Liver (tissue), 9 donors: ENCODE measurements around the gene TUB. TPM values are rescaled to one million over a fixed set of nuclear protein-coding genes. Genes with fewer than 3 reads are reported as not detected.

Source experiments
- DNase-seq: peaks from one replicate; pipeline ENCODE4 v3.0.0-alpha.2; 2017; ENCODE audit warnings: low spot score
- H3K27ac ChIP-seq, 2 donors: one replicate each; pipeline ENCODE4 v1.7.0; 2013; ENCODE audit warnings: inconsistent platforms in 2 of 2, low read length in 2 of 2, control low read depth in 1 of 2, low read depth in 1 of 2, mild to moderate bottlenecking in 1 of 2
- H3K27me3 ChIP-seq, 4 donors: one replicate each; pipeline versions ENCODE4 v1.6.1 to v1.7.0; 2013; ENCODE audit warnings: low read length in 3 of 4, inconsistent platforms in 1 of 4, mild to moderate bottlenecking in 1 of 4, moderate library complexity in 1 of 4; ENCODE audit not compliant: control insufficient read depth in 4 of 4, insufficient read depth in 4 of 4
- H3K36me3 ChIP-seq, 4 donors: one replicate each; pipeline versions ENCODE4 v1.6.1 to v1.7.0; 2013; ENCODE audit warnings: low read length in 3 of 4, mild to moderate bottlenecking in 3 of 4, low read depth in 1 of 4, moderate library complexity in 1 of 4; ENCODE audit not compliant: control insufficient read depth in 4 of 4, insufficient read depth in 3 of 4
- H3K4me1 ChIP-seq, 4 donors: one replicate each; pipeline versions ENCODE4 v1.6.1 to v1.7.0; 2013; ENCODE audit warnings: low read length in 3 of 4, mild to moderate bottlenecking in 3 of 4, moderate library complexity in 1 of 4; ENCODE audit not compliant: control insufficient read depth in 4 of 4, insufficient read depth in 4 of 4
- H3K4me3 ChIP-seq, 3 donors: one replicate each; pipeline versions ENCODE4 v1.6.1 to v1.7.0; 2013; ENCODE audit warnings: low read length in 3 of 3, control low read depth in 1 of 3, low read depth in 1 of 3, mild to moderate bottlenecking in 1 of 3
- H3K9ac ChIP-seq, 2 donors: one replicate each; pipeline ENCODE4 v1.7.0; 2013; ENCODE audit warnings: low read length in 2 of 2, mild to moderate bottlenecking in 2 of 2, moderate library complexity in 2 of 2, control low read depth in 1 of 2, low read depth in 1 of 2
- H3K9me3 ChIP-seq, 4 donors: one replicate each; pipeline versions ENCODE4 v1.6.1 to v1.7.0; 2013; ENCODE audit warnings: low read length in 3 of 4; ENCODE audit not compliant: control insufficient read depth in 4 of 4
- ATF3 ChIP-seq: IDR thresholded peaks from 2 replicates; pipeline ENCODE4 v1.6.1; 2016; ENCODE audit warnings: antibody characterized with exemption
- EGR1 ChIP-seq, 2 donors: IDR thresholded peaks; 2 replicates each; pipeline ENCODE4 v1.6.1; 2016 to 2018; ENCODE audit warnings: antibody characterized with exemption in 2 of 2, low read depth in 2 of 2
- FOXA1 ChIP-seq: IDR thresholded peaks from 2 replicates; pipeline ENCODE4 v1.6.1; 2016; ENCODE audit warnings: antibody characterized with exemption
- GABPA ChIP-seq, 2 donors: IDR thresholded peaks in 1 of 2; conservative IDR thresholded peaks in 1 of 2; 2 replicates each; pipeline ENCODE4 v1.6.1; 2016; ENCODE audit warnings: antibody characterized with exemption in 2 of 2, mild to moderate bottlenecking in 1 of 2, moderate library complexity in 1 of 2
- HNF4A ChIP-seq, 2 donors: conservative IDR thresholded peaks; 2 replicates each; pipeline ENCODE4 v1.6.1; 2016; ENCODE audit warnings: antibody characterized with exemption in 2 of 2, mild to moderate bottlenecking in 2 of 2
- HNF4G ChIP-seq: IDR thresholded peaks from 2 replicates; pipeline ENCODE4 v1.6.1; 2016; ENCODE audit warnings: antibody characterized with exemption
- JUND ChIP-seq, 2 donors: IDR thresholded peaks; 2 replicates each; pipeline ENCODE4 v1.6.1; 2016; ENCODE audit warnings: antibody characterized with exemption in 2 of 2
- MAX ChIP-seq: IDR thresholded peaks from 2 replicates; pipeline ENCODE4 v1.6.1; 2016; ENCODE audit warnings: antibody characterized with exemption
- NR2F2 ChIP-seq: IDR thresholded peaks from 2 replicates; pipeline ENCODE4 v1.6.1; 2016; ENCODE audit warnings: antibody characterized with exemption
- RXRA ChIP-seq, 2 donors: IDR thresholded peaks; 2 replicates each; pipeline ENCODE4 v1.6.1; 2017 to 2018; ENCODE audit warnings: antibody characterized with exemption in 2 of 2, mild to moderate bottlenecking in 1 of 2
- SP1 ChIP-seq: IDR thresholded peaks from 2 replicates; pipeline ENCODE4 v1.6.1; 2018; ENCODE audit warnings: antibody characterized with exemption, mild to moderate bottlenecking
- TAF1 ChIP-seq: conservative IDR thresholded peaks from 2 replicates; pipeline ENCODE4 v1.6.1; 2016; ENCODE audit warnings: antibody characterized with exemption, mild to moderate bottlenecking
- WGBS: extraction: QIAGEN DNeasy Blood & Tissue Kit; methylation state at CpG from one replicate; pipeline ENCODE4 v1.1.7; 2013; 5-methylcytosine and 5-hydroxymethylcytosine counted together
- polyA plus RNA-seq, 2 donors: library from polyadenylated mRNA; stranded (reverse) in 1 of 2; unstranded in 1 of 2; fragments of 200-250 nt in 1 of 2; fragments of >200 nt in 1 of 2; fragmentation: Nextera tagmentation in 1 of 2; extraction: Ambion mirVana in 1 of 2; gene quantifications; one replicate each; pipeline versions ENCODE4 v1.2.1 to v1.2.3, GENCODE V29; 2013 to 2015
- total RNA-seq, 2 donors: library from RNA; depleted of rRNA; stranded (reverse); fragments of >200 nt; gene quantifications; one replicate each; pipeline ENCODE4 v1.2.3, GENCODE V29; 2014
- TF ChIP-seq, protein P1 (sequence below): IDR thresholded peaks from 2 replicates; pipeline ENCODE4 v1.6.1; 2016; ENCODE audit warnings: antibody characterized with exemption
- TF ChIP-seq, protein P2 (sequence below): fragments of 150-350 bp; IDR thresholded peaks from 2 replicates; pipeline ENCODE4 v1.5.1; 2017; ENCODE audit warnings: improper control_type of control experiment, low read depth, low read length; ENCODE audit not compliant: missing input control
- donor health status: healthy.
- donor health status: healthy.
- donor health status: healthy.
- donor health status: healthy.
- donor health status: healthy.

TUB gene
- total and polyA plus RNA-seq, 4 donors, result 0.15 to 1.3 (median 0.66) TPM

GRCh38 chr11:8055091-8055835 is 25.7 kb upstream of the TUB start:
- 64% methylated on average over 7 of the region's 7 CpGs for WGBS
- no peaks in the 10 kb centered on the region for H3K9me3 ChIP-seq
- no peak overlapping the region for H3K4me3 ChIP-seq
- H3K27ac ChIP-seq, result no peak overlapping the region
- H3K27me3 ChIP-seq, result no peaks in the 10 kb centered on the region
- H3K9ac ChIP-seq, result no peak overlapping the region
- no peaks in the 10 kb centered on the region for H3K36me3 ChIP-seq
- DNase-seq, result no peak
- TF ChIP-seq GABPA (IDR thresholded peaks at IDR 0.05 in 1 of 2, conservative IDR thresholded peaks at IDR 0.05 in 1 of 2) (no peak), FOXA1 (no peak), JUND (IDR thresholded peaks at IDR 0.05) (no peak), HNF4A (conservative IDR thresholded peaks at IDR 0.05) (no peak), EGR1 (IDR thresholded peaks at IDR 0.05; ENCODE audit: low read depth in 2 of 2) (no peak), MAX (no peak), NR2F2 (no peak), TAF1 (no peak)
- TF ChIP-seq, protein P1, sequence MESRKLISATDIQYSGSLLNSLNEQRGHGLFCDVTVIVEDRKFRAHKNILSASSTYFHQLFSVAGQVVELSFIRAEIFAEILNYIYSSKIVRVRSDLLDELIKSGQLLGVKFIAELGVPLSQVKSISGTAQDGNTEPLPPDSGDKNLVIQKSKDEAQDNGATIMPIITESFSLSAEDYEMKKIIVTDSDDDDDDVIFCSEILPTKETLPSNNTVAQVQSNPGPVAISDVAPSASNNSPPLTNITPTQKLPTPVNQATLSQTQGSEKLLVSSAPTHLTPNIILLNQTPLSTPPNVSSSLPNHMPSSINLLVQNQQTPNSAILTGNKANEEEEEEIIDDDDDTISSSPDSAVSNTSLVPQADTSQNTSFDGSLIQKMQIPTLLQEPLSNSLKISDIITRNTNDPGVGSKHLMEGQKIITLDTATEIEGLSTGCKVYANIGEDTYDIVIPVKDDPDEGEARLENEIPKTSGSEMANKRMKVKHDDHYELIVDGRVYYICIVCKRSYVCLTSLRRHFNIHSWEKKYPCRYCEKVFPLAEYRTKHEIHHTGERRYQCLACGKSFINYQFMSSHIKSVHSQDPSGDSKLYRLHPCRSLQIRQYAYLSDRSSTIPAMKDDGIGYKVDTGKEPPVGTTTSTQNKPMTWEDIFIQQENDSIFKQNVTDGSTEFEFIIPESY, result no peak
- peaks cover 0 to 5% (median 0%) of the 10 kb centered on the region in 4 donors for H3K4me1 ChIP-seq

GRCh38 chr11:8055836-8056526 is 25.0 kb upstream of the TUB start:
- Histone ChIP-seq H3K4me1 (peaks cover 0 to 5% (median 0%) of the 10 kb centered on the region in 4 donors), H3K9me3 (no peaks in the 10 kb centered on the region), H3K27ac (no peak overlapping the region), H3K27me3 (no peaks in the 10 kb centered on the region), H3K9ac (no peak overlapping the region), H3K36me3 (no peaks in the 10 kb centered on the region), H3K4me3 (no peak overlapping the region)
- WGBS, result 83% methylated on average over 10 of the region's 10 CpGs
- TF ChIP-seq ATF3 (no peak), FOXA1 (no peak)
- no peak for DNase-seq

DNA sequence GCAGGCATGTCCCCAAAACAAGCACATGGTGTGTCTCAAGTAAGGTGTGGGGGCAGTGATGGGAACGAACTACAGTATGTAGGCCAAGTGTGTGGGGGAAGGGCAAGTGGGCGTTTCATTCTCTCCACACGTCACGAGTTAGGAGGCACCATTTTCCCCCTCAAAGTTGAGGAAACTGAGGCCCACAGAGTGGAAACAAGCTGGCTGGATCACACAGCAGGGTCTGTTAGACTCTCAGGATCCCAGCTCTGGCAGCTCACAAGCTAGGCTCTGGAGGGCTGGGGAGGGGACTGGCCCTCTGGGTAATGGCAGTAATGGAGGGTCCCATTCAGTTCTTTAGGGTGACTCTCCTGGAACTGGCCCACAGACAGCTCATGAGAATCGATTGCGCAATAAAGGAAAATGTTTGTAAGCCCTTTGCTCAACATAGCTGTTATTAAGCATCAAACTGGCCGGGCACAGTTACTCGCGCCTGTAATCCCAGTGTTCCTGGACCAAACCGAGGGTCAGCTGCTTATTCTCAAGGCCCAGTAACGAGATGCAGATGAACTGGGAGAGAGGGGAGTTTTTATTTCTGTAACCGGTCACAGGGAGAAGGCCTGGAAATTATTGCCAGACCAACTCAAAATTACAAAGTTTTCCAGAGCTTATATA is 24.1 kb upstream of the TUB start:
- Histone ChIP-seq H3K27me3 (no peaks in the 10 kb centered on the region), H3K27ac (no peak overlapping the region), H3K9me3 (no peaks in the 10 kb centered on the region), H3K4me3 (no peak overlapping the region), H3K9ac (no peak overlapping the region), H3K4me1 (peaks cover 0 to 5% (median 0%) of the 10 kb centered on the region in 4 donors), H3K36me3 (no peaks in the 10 kb centered on the region)
- no peak for DNase-seq
- WGBS, result 41% methylated on average over 12 of the region's 12 CpGs
- TF ChIP-seq, protein P2, sequence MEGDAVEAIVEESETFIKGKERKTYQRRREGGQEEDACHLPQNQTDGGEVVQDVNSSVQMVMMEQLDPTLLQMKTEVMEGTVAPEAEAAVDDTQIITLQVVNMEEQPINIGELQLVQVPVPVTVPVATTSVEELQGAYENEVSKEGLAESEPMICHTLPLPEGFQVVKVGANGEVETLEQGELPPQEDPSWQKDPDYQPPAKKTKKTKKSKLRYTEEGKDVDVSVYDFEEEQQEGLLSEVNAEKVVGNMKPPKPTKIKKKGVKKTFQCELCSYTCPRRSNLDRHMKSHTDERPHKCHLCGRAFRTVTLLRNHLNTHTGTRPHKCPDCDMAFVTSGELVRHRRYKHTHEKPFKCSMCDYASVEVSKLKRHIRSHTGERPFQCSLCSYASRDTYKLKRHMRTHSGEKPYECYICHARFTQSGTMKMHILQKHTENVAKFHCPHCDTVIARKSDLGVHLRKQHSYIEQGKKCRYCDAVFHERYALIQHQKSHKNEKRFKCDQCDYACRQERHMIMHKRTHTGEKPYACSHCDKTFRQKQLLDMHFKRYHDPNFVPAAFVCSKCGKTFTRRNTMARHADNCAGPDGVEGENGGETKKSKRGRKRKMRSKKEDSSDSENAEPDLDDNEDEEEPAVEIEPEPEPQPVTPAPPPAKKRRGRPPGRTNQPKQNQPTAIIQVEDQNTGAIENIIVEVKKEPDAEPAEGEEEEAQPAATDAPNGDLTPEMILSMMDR, result no peak
- TF ChIP-seq HNF4G, result no peak
- peak in 1 of 2 donors; percentile 65 for TF ChIP-seq RXRA (IDR thresholded peaks at IDR 0.05)
- TF ChIP-seq EGR1 (IDR thresholded peaks at IDR 0.05; ENCODE audit: low read depth in 2 of 2), result peak in 1 of 2 donors; percentile 78
- TF ChIP-seq, protein P1, result no peak
- no peak for TF ChIP-seq GABPA (IDR thresholded peaks at IDR 0.05 in 1 of 2, conservative IDR thresholded peaks at IDR 0.05 in 1 of 2)
- TF ChIP-seq JUND (IDR thresholded peaks at IDR 0.05), result peak; percentile 69 to 95
- TF ChIP-seq NR2F2, result no peak
- TF ChIP-seq HNF4A (conservative IDR thresholded peaks at IDR 0.05), result peak in 1 of 2 donors; percentile 40
- no peak for TF ChIP-seq SP1
